H1 (cell line): ENCODE measurements around the gene SCYGR1.

Experiments used
- CREB1 ChIP-seq: IDR thresholded peaks from 2 replicates; pipeline ENCODE4 v1.6.1; 2012; ENCODE audit warnings: inconsistent platforms
- EGR1 ChIP-seq: IDR thresholded peaks from 2 replicates; pipeline ENCODE4 v1.6.1; 2011; ENCODE audit warnings: low read depth, low read length, borderline replicate concordance
- EZH2 ChIP-seq: fragments of 200-600 bp; sonication (generic); IDR thresholded peaks from 2 replicates; pipeline ENCODE4 v1.7.1; 2012; ENCODE audit warnings: low read depth, mild to moderate bottlenecking, moderate library complexity, low read length, inconsistent platforms; ENCODE audit not compliant: severe bottlenecking
- GTF2F1 ChIP-seq: IDR thresholded peaks from 2 replicates; pipeline ENCODE4 v1.6.1; 2012; ENCODE audit warnings: low read depth, low read length, improper control_type of control experiment, borderline replicate concordance
- HDAC6 ChIP-seq: IDR thresholded peaks from one replicate; pipeline ENCODE4 v1.7.1; 2012; ENCODE audit warnings: low read depth, mild to moderate bottlenecking, inconsistent platforms, low read length, moderate library complexity
- POLR2A ChIP-seq, 2 experiments: IDR thresholded peaks; 1 replicate in 1 of 2; 2 replicates in 1 of 2; pipeline ENCODE4 v1.6.1; 2011; ENCODE audit warnings: low read depth in 2 of 2, low read length in 2 of 2, mild to moderate bottlenecking in 2 of 2; ENCODE audit errors: control extremely low read depth in 1 of 2
- SP1 ChIP-seq: IDR thresholded peaks from 2 replicates; pipeline ENCODE4 v1.6.1; 2011; ENCODE audit warnings: low read depth, low read length
- TAF1 ChIP-seq: IDR thresholded peaks from 2 replicates; pipeline ENCODE4 v1.6.1; 2011; ENCODE audit warnings: mild to moderate bottlenecking, low read depth, low read length
- TF ChIP-seq, protein P1 (sequence below), 3 experiments: IDR thresholded peaks; 1 replicate in 2 of 3; 2 replicates in 1 of 3; pipeline versions ENCODE4 v1.5.1 to v1.6.1; 2011; ENCODE audit warnings: low read length in 3 of 3, mild to moderate bottlenecking in 3 of 3, inconsistent platforms in 2 of 3, low read depth in 1 of 3, moderate library complexity in 1 of 3; ENCODE audit not compliant: insufficient read depth in 1 of 3; ENCODE audit errors: control extremely low read depth in 1 of 3

DNA sequence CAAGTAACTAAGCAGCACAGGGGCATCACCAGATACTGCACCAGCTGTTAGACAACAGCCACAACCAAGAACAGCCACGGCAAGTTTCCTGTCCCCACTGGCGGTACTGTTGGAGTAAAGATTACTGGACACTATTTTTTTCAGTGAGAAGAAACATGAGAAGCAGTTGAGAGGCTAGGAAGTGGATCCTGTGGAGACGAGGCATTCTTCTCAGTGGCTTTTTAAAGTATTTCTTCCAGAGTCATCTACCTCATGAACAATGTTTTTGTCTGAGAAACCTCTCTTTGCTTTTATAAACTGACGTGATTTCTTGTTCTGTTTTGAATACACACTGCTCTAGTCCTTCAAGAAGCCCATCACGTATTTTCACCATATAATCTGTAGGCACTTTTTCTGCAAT, 27.4 kb downstream of the SCYGR1 start:
- TF ChIP-seq, protein P1, sequence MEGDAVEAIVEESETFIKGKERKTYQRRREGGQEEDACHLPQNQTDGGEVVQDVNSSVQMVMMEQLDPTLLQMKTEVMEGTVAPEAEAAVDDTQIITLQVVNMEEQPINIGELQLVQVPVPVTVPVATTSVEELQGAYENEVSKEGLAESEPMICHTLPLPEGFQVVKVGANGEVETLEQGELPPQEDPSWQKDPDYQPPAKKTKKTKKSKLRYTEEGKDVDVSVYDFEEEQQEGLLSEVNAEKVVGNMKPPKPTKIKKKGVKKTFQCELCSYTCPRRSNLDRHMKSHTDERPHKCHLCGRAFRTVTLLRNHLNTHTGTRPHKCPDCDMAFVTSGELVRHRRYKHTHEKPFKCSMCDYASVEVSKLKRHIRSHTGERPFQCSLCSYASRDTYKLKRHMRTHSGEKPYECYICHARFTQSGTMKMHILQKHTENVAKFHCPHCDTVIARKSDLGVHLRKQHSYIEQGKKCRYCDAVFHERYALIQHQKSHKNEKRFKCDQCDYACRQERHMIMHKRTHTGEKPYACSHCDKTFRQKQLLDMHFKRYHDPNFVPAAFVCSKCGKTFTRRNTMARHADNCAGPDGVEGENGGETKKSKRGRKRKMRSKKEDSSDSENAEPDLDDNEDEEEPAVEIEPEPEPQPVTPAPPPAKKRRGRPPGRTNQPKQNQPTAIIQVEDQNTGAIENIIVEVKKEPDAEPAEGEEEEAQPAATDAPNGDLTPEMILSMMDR (IDR thresholded peaks at IDR 0.05; ENCODE audit: control extremely low read depth in 1 of 3, insufficient read depth in 1 of 3, low read depth in 1 of 3, low read length in 3 of 3) = no peak
- no peak for TF ChIP-seq CREB1
- TF ChIP-seq GTF2F1 = no peak
- no peak for TF ChIP-seq SP1
- TF ChIP-seq EGR1 = no peak
- no peak for TF ChIP-seq POLR2A (IDR thresholded peaks at IDR 0.05; ENCODE audit: control extremely low read depth in 1 of 2, low read depth in 2 of 2, low read length in 2 of 2)
- TF ChIP-seq EZH2 = no peak
- no peak for TF ChIP-seq TAF1
- no peak for TF ChIP-seq HDAC6
